Measurements from ENCODE around the gene RRP1.

The RRP1 gene

GRCh38 chr21:43758111-43758641, 31.2 kb upstream of the RRP1 start:
- DNase-seq = peak in 4 of 58 donors; percentile 23 to 48 (median 42)

- DNase-seq = no peak
Measured at GRCh38 chr21:43758811-43759210, 30.6 kb upstream of the RRP1 start.

GRCh38 chr21:43759651-43760050, 29.7 kb upstream of the RRP1 start:
- DNase-seq = no peak

GRCh38 chr21:43760391-43760958, 28.9 kb upstream of the RRP1 start:
- no peak for DNase-seq

GRCh38 chr21:43761886-43762285, 27.5 kb upstream of the RRP1 start:
- DNase-seq = no peak

- DNase-seq = no peak
Measured at GRCh38 chr21:43762303-43763128, 26.9 kb upstream of the RRP1 start.

- DNase-seq = no peak
Measured at GRCh38 chr21:43763901-43764523, 25.4 kb upstream of the RRP1 start.

- DNase-seq = no peak
Measured at GRCh38 chr21:43764576-43765495, 24.5 kb upstream of the RRP1 start.

- DNase-seq = no peak
Measured at GRCh38 chr21:43766734-43767497, 22.5 kb upstream of the RRP1 start.

GRCh38 chr21:43767498-43767983, 21.8 kb upstream of the RRP1 start:
- DNase-seq = no peak

- DNase-seq = peak in 2 of 58 donors; percentile 20
Measured at GRCh38 chr21:43767984-43768867, 21.2 kb upstream of the RRP1 start.

- no peak for DNase-seq
Measured at GRCh38 chr21:43768868-43769167, 20.6 kb upstream of the RRP1 start.

- DNase-seq = no peak
Measured at GRCh38 chr21:43769325-43769958, 19.9 kb upstream of the RRP1 start.

- DNase-seq = no peak
Measured at GRCh38 chr21:43770066-43770655, 19.2 kb upstream of the RRP1 start.

- DNase-seq = no peak
Measured at GRCh38 chr21:43771199-43771675, 18.1 kb upstream of the RRP1 start.

- no peak for DNase-seq
Measured at GRCh38 chr21:43771698-43772424, 17.5 kb upstream of the RRP1 start.

GRCh38 chr21:43772425-43772821, 17.0 kb upstream of the RRP1 start:
- no peak for DNase-seq

- DNase-seq = no peak
Measured at GRCh38 chr21:43774163-43774562, 15.2 kb upstream of the RRP1 start.
